ENCODE data around the gene NRBF2. TPM values are rescaled to one million over a fixed set of nuclear protein-coding genes. Genes with fewer than 3 reads are reported as not detected.

The NRBF2 gene
- total and polyA plus RNA-seq, 2 of the 4 experiments (the other 2 are of a cell fraction) = 19.9 to 20.6 TPM

DNA sequence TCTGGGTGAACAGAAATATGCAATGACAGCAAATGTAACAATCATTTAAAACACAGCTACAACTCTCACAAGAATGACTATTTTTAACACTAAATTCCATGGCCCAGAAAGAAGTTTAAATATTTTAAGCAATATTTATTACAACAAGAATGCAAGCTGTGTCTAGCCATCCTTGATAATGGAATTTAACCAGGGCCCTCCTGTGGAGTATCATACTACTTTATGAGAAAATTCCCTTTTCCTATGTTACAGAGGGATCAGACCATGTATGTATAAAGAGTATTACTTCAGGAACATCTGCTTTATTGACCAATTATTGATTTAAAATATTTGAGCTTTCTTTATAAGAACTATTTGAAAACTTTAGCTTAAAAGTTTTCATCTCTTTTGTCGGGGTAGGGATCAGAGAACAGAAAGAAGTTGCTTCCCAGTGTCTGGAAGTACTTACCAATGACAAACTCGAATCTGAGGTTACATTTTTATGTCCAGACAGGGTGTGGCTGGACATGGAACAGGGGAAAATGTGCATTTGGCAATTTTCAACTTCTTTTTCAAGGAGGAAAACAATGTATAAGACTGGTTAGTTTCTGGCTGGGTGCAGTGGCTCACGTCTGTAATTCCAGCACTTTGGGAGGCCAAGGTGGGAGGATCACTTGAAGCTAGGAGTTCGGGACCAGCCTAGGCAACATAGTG lies 48.3 kb upstream of the NRBF2 start:
- no peak overlapping the region for H4K91ac ChIP-seq (ENCODE audit: insufficient read depth, low read depth, low read length)
- H2BK120ac ChIP-seq (ENCODE audit: low read depth, low read length) = no peak overlapping the region
- intact Hi-C loops (cut with micrococcal nuclease) = loop anchor here (1.0 to 5.0 kb wide), 7 partner anchors 72 to 820 kb away; partner anchors contain the start of gene EGR2
- no peaks in the 10 kb centered on the region for H3K9me3 ChIP-seq (ENCODE audit: control insufficient read depth, insufficient read depth, low read length)
- no peak overlapping the region for H3K23ac ChIP-seq (ENCODE audit: low read depth, low read length)
- H3K4me1 ChIP-seq (ENCODE audit: control insufficient read depth, insufficient read depth, low read length) = no peaks in the 10 kb centered on the region; the same call in 1 of the 2 replicates
- H4K5ac ChIP-seq (ENCODE audit: low read depth, low read length) = no peak overlapping the region
- H3K56ac ChIP-seq (ENCODE audit: extremely low read depth, insufficient read depth, low read length) = no peak overlapping the region
- H3K36me3 ChIP-seq (ENCODE audit: control insufficient read depth, insufficient read depth, low read length) = no peaks in the 10 kb centered on the region
- H3K27me3 ChIP-seq (ENCODE audit: control insufficient read depth, insufficient read depth, low read length) = no peaks in the 10 kb centered on the region; the same call in 1 of the 2 replicates
- H3K79me1 ChIP-seq (ENCODE audit: low read depth in 1 of 2, low read length in 2 of 2) = no peaks in the 10 kb centered on the region
- H3K18ac ChIP-seq (ENCODE audit: low read depth, low read length) = peak overlapping the region; percentile 39; the same call in 1 of the 2 replicates
- H3K9ac ChIP-seq (ENCODE audit: low read depth, low read length) = no peak overlapping the region
- BruUV-seq (replicated peaks) = no TSS peak
- H2AK9ac ChIP-seq (replicated peaks; ENCODE audit: low read depth, low read length, poor library complexity) = no peak overlapping the region
- ChIA-PET POLR2A (ENCODE audit: unreplicated experiment) (no interaction called here), CTCF (interaction anchor here (0.6 kb wide), 1 partner anchor 29 kb away, joined by 6 read pairs; no protein-coding TSS in a partner anchor)
- no peak overlapping the region for H2BK20ac ChIP-seq (ENCODE audit: low read depth, low read length)
- 0% methylated on average over 1 of the region's 4 CpGs; no CpG with 5 or more reads in 1 of the 2 experiments for WGBS, 2 experiments (ENCODE audit: extremely low coverage in 2 of 2, insufficient read length in 1 of 2)
- H3K4me2 ChIP-seq (ENCODE audit: low read depth, low read length) = no peak overlapping the region
- no peak overlapping the region for H3K4me3 ChIP-seq (ENCODE audit: insufficient read depth, low read depth, low read length)
- H3K9me1 ChIP-seq (ENCODE audit: insufficient read depth, low read length) = no peaks in the 10 kb centered on the region
- DNase-seq (no peak), ATAC-seq (ENCODE audit: low read depth) (peak; percentile 56)
- no peak overlapping the region for H4K8ac ChIP-seq (ENCODE audit: low read depth in 2 of 2, low read length in 2 of 2)
- no peaks in the 10 kb centered on the region for H4K20me1 ChIP-seq (ENCODE audit: insufficient read depth, low read length)
- H2BK15ac ChIP-seq (ENCODE audit: low read depth, low read length) = no peak overlapping the region
- no peak overlapping the region for H2AK5ac ChIP-seq (ENCODE audit: low read depth, low read length)
- no peak overlapping the region for H2AFZ ChIP-seq (replicated peaks; ENCODE audit: low read length, poor library complexity)
- no peak overlapping the region for H3K4ac ChIP-seq (ENCODE audit: low read depth, low read length)
- TF ChIP-seq FOS (IDR thresholded peaks at IDR 0.05; ENCODE audit: low read depth, low read length) (no peak), CTCF (conservative IDR thresholded peaks at IDR 0.05; ENCODE audit: low read depth, low read length) (no peak), RFX5 (IDR thresholded peaks at IDR 0.05; ENCODE audit: low read depth, low read length) (no peak)
- no peak overlapping the region for H3K14ac ChIP-seq (replicated peaks; ENCODE audit: low read depth, low read length)
- H2BK5ac ChIP-seq (ENCODE audit: low read depth, low read length, poor library complexity, severe bottlenecking) = no peak overlapping the region
- dilution Hi-C loops (cut with HindIII; ENCODE audit: low sequenced_read_pairs, unreplicated experiment) = no loop called here
- H3K27ac ChIP-seq (ENCODE audit: insufficient read depth, low read length) = no peak overlapping the region
- in situ Hi-C loops (cut with MboI; ENCODE audit: low sequenced_read_pairs) = loop anchor here (10.0 kb wide), 1 partner anchor 650 kb away; no protein-coding TSS in a partner anchor

All from IMR-90 (cell line).